ENCODE results near the gene CAP2.
"Not testable (repeated sequence)": the region's sequence is repeated elsewhere in the genome, so short reads cannot be mapped to it uniquely, and the experiment has no call there.

DNA sequence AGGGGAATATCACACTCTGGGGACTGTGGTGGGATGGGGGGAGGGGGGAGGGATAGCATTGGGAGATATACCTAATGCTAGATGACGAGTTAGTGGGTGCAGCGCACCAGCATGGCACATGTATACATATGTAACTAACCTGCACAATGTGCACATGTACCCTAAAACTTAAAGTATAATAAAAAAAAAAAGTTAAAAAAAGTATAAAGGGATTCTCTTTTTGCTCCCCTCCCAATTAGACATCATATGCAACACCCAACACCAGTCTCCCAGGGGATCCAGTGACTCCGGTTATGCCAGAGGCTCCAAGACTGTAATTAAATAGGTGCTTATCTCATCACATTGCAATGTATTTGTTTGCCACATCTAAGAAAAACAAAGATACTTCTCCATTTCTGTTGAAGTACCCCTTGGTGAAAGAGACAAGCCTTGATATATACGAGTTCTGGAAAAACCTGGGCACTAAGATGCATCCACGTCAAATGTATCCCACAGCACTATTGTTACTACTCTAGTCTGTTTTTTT lies 35.3 kb downstream of the CAP2 start:
- TF ChIP-seq, protein P1, sequence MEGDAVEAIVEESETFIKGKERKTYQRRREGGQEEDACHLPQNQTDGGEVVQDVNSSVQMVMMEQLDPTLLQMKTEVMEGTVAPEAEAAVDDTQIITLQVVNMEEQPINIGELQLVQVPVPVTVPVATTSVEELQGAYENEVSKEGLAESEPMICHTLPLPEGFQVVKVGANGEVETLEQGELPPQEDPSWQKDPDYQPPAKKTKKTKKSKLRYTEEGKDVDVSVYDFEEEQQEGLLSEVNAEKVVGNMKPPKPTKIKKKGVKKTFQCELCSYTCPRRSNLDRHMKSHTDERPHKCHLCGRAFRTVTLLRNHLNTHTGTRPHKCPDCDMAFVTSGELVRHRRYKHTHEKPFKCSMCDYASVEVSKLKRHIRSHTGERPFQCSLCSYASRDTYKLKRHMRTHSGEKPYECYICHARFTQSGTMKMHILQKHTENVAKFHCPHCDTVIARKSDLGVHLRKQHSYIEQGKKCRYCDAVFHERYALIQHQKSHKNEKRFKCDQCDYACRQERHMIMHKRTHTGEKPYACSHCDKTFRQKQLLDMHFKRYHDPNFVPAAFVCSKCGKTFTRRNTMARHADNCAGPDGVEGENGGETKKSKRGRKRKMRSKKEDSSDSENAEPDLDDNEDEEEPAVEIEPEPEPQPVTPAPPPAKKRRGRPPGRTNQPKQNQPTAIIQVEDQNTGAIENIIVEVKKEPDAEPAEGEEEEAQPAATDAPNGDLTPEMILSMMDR (IDR thresholded peaks at IDR 0.05; ENCODE audit: low read length) = not testable (repeated sequence)
- not testable (repeated sequence) for TF ChIP-seq EZH2 (IDR thresholded peaks at IDR 0.05; ENCODE audit: borderline replicate concordance, low read length)

All from OCI-LY1 (cell line).